NOMO-1 treated with dmso at 0.1 percent for 144 hours (cell line): ENCODE data around the gene C3orf70.

Source experiments
- DNase-seq: peaks from one replicate; lab custom pipeline; 2025; ENCODE audit not compliant: unreplicated experiment; lab: John Stamatoyannopoulos, UW

The C3orf70 gene

GRCh38 chr3:185089343-185089742, 63.5 kb downstream of the C3orf70 start:
- DNase-seq = no peak

- DNase-seq = no peak
Measured at GRCh38 chr3:185087419-185087818, 65.4 kb downstream of the C3orf70 start.

- DNase-seq = no peak
Measured at GRCh38 chr3:185084901-185085300, 68.0 kb downstream of the C3orf70 start.

- DNase-seq = no peak
Measured at GRCh38 chr3:185084402-185084801, 68.5 kb downstream of the C3orf70 start.

GRCh38 chr3:185082829-185083228, 70.0 kb downstream of the C3orf70 start:
- no peak for DNase-seq

GRCh38 chr3:185082149-185082548, 70.7 kb downstream of the C3orf70 start:
- no peak for DNase-seq

- no peak for DNase-seq
Measured at GRCh38 chr3:185081521-185081920, 71.3 kb downstream of the C3orf70 start.

- no peak for DNase-seq
Measured at GRCh38 chr3:185079625-185080024, 73.2 kb downstream of the C3orf70 start.

- DNase-seq = no peak
Measured at GRCh38 chr3:185076219-185076618, 76.6 kb downstream of the C3orf70 start.

- no peak for DNase-seq
Measured at GRCh38 chr3:185075547-185075946, 77.3 kb downstream of the C3orf70 start.

- no peak for DNase-seq
Measured at GRCh38 chr3:185071287-185071800, 81.5 kb downstream of the C3orf70 start.

GRCh38 chr3:185070491-185071286, 82.2 kb downstream of the C3orf70 start:
- DNase-seq = no peak

- DNase-seq = no peak
Measured at GRCh38 chr3:185069037-185070030, 83.5 kb downstream of the C3orf70 start.

GRCh38 chr3:185067173-185067572, 85.7 kb downstream of the C3orf70 start:
- no peak for DNase-seq

- DNase-seq = no peak
Measured at GRCh38 chr3:185066251-185066650, 86.6 kb downstream of the C3orf70 start.

GRCh38 chr3:185065059-185065458, 87.8 kb downstream of the C3orf70 start:
- DNase-seq = no peak

- DNase-seq = no peak
Measured at GRCh38 chr3:185063431-185063830, 89.4 kb downstream of the C3orf70 start.

- DNase-seq = no peak
Measured at GRCh38 chr3:185062191-185062590, 90.7 kb downstream of the C3orf70 start.

- no peak for DNase-seq
Measured at GRCh38 chr3:185060655-185061054, 92.2 kb downstream of the C3orf70 start.

GRCh38 chr3:185059766-185060165, 93.1 kb downstream of the C3orf70 start:
- no peak for DNase-seq

GRCh38 chr3:185058796-185059195, 94.1 kb downstream of the C3orf70 start:
- DNase-seq = no peak

GRCh38 chr3:185057829-185058228, 95.0 kb downstream of the C3orf70 start:
- no peak for DNase-seq
